Fibroblast of villous mesenchyme (primary cell): Measurements from ENCODE around the gene ATPAF1. TPM values are rescaled to one million over a fixed set of nuclear protein-coding genes. Genes with fewer than 3 reads are reported as not detected.
"Not testable (repeated sequence)": the region's sequence is repeated elsewhere in the genome, so short reads cannot be mapped to it uniquely, and the experiment has no call there.

Experiments
- DNase-seq: peaks from one replicate; pipeline ENCODE4 v3.0.0-alpha.2; 2010; ENCODE audit warnings: low read depth
- H3K4me3 ChIP-seq: 2 replicates; pipeline ENCODE4 v1.5.1; 2011; ENCODE audit warnings: low read depth, mild to moderate bottlenecking, low read length
- total RNA-seq: library from RNA; depleted of rRNA; stranded (reverse); fragments of >200 nt; gene quantifications from 2 replicates; pipeline ENCODE4 v1.2.3, GENCODE V29; 2012
- TF ChIP-seq, protein P1 (sequence below): IDR thresholded peaks from 2 replicates; pipeline ENCODE4 v1.5.1; 2012; ENCODE audit warnings: low read depth, mild to moderate bottlenecking, low read length; ENCODE audit not compliant: insufficient read depth

Gene ATPAF1
- total RNA-seq, 1 donor: 66.1 TPM

DNA sequence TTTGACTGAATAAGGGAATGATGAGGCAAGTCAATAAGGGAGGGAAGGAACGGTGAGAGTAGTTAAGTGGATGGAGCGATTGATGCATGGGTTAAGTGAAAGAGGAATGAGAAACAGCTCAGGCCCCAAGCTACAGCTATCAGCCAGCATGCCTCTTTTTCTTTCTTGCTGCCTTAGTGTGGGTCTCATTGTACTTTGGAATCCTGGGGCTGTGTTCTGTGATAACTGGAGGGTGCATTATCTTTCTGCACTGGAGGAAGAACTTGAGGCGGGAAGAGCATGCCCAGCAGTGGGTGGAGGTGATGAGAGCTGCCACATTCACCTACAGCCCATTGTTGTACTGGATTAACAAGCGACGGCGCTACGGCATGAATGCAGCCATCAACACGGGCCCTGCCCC is 4.5 kb upstream of the ATPAF1 start:
- DNase-seq: no peak
- TF ChIP-seq, protein P1, sequence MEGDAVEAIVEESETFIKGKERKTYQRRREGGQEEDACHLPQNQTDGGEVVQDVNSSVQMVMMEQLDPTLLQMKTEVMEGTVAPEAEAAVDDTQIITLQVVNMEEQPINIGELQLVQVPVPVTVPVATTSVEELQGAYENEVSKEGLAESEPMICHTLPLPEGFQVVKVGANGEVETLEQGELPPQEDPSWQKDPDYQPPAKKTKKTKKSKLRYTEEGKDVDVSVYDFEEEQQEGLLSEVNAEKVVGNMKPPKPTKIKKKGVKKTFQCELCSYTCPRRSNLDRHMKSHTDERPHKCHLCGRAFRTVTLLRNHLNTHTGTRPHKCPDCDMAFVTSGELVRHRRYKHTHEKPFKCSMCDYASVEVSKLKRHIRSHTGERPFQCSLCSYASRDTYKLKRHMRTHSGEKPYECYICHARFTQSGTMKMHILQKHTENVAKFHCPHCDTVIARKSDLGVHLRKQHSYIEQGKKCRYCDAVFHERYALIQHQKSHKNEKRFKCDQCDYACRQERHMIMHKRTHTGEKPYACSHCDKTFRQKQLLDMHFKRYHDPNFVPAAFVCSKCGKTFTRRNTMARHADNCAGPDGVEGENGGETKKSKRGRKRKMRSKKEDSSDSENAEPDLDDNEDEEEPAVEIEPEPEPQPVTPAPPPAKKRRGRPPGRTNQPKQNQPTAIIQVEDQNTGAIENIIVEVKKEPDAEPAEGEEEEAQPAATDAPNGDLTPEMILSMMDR: no peak
- H3K4me3 ChIP-seq: no peak overlapping the region

DNA sequence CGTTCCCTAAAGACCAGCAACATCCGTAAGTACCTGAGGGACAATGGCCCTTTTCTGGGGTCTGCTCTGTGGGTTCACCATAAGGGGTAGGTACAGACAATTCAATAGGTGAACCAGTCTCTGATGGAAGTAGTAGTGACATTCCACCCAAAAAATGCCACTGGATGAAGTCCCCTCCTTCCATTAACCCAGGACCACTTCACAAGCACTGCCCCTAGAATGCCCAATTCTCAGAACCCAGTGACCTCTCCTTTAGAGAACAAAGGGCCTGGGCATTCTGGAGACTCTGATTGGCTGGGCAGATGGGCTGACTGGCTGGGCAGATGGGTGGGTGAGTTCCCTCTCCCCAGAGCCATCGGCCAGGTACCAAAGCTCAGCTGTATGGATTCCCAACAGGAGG is 3.4 kb upstream of the ATPAF1 start, which contains the start of gene TEX38:
TSS of gene TEX38 (plus strand) at position 301 of the 400 bp plus-strand sequence. CDS start at position 382, 81 bp downstream.
- TF ChIP-seq, protein P1: no peak
- H3K4me3 ChIP-seq: no peak within 1 kb of the TSS
- no peak for DNase-seq

DNA sequence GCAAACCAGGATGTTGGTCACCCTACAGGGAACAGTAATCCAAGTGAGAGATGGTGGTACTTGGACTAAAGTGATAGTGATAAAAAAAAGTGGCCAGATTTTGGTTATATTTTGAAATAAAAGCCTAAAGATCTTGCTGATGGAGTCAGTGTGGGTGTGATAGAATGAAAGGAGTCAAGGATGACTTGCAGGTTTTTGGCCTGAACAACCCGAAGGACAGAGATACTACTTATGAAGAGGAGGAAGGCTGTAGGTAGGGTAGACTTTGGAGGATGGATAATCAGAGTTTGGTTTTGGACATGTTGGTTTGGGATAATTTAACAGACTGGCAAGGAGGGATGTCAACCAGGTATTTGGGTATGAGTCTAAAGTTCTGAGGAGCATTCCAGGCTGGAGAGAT is 2.0 kb upstream of the ATPAF1 start:
- DNase-seq: no peak

DNA sequence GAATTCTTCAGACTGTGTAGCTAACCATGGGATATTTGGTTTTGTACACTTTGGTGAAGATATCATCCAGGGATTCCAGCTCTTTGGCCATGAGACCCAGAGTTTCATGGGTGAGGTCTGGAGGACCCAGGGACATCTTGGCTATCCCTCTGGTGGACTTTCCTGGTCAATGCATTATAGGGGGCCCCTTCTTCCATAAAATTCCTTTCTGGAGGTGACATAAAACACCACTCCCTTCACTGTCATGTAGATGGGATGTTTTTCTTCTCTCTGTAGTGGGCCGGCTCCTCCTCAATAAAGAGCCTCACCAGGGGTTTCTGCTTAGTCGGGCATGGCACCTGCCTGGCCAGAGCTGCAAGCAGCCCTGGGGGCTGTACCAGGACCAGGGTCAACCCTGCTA is 2.2 kb downstream of the ATPAF1 start:
- DNase-seq: no peak
- H3K4me3 ChIP-seq: no peak overlapping the region
- TF ChIP-seq, protein P1: peak; percentile 8

More for the DNA sequence above, 2.0 kb upstream of the ATPAF1 start:
- TF ChIP-seq, protein P1: no peak
- H3K4me3 ChIP-seq: no peak overlapping the region

DNA sequence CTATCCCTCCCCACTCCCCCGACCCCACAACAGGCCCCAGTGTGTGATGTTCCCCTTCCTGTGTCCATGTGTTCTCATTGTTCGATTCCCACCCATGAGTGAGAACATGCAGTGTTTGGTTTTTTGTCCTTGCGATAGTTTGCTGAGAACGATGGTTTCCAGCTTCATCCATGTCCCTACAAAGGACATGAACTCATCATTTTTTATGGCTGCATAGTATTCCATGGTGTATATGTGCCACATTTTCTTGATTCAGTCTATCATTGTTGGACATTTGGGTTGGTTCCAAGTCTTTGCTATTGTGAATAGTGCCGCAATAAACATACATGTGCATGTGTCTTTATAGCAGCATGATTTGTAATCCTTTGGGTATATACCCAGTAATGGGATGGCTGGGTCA is 5.2 kb downstream of the ATPAF1 start:
- DNase-seq: not testable (repeated sequence)

DNA sequence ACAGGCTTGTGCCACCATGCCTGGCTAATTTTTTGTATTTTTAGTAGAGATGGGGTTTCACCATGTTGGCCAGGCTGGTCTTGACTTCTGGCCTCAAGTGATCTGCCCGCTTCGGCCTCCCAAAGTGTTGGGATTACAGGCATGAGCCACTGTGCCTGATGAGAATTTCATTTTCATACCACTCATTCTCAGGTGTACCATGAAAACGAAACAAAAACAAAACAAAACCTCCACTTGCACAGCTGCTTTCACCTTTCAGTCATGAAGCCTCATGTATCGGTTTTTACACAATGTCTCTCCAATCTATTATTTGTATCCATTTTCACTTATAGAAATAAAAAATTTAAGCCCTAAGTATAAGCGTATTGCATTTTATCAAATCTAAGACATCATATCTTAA is 8.0 kb downstream of the ATPAF1 start:
- H3K4me3 ChIP-seq, DNase-seq: not testable (repeated sequence)

More for the DNA sequence above, 5.2 kb downstream of the ATPAF1 start:
- H3K4me3 ChIP-seq: not testable (repeated sequence)

DNA sequence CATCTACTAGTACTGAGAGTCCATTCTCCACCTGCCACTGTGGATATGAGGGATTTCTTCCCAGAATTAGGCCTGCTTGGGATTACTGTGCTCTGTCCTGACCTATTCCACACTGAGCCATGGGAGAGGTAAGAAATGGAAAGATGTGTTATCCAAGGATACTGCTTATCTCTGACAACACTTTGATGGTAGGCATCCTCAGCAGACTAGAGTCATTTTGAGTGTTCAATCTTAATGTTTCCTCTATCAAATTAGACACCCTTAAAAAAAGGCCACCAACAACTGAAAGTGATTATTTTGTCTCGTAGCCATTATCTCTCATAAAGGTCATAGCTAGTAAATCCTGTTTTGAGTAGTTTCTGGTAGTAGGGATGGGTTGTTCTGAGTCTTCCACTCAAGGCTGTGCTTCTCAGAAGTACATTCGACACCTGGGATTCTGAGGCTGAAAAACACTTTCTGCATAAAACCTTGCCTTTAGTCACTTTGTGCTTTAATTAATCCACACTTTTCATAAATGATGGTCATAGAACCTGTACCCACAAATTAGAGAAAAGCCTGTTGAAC is 8.8 kb downstream of the ATPAF1 start:
- H3K4me3 ChIP-seq: no peak overlapping the region
- TF ChIP-seq, protein P1: no peak
- DNase-seq: no peak

DNA sequence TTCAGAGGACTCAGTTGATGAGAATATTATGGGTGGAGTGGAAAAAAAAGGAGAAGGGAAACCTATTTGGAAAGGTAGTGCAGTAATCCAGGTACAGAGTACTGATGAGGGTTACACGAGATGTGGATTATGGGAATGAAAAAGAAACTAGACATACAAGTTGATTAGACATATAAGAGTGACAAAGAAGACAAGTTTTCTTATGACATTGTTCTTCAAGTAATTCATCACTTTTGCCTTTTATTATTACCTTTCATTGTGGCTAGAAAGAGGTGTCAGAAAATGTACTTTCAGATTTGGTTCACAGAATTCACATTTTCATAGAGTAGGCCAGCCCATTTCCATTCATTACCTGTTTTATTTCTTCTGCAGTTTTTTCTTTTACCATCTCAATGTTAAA is 10.4 kb downstream of the ATPAF1 start:
- DNase-seq: no peak
- TF ChIP-seq, protein P1: no peak

More for the DNA sequence above, 10.4 kb downstream of the ATPAF1 start:
- H3K4me3 ChIP-seq: no peak overlapping the region
